ENCODE data around the gene NFIL3. TPM values are rescaled to one million over a fixed set of nuclear protein-coding genes. Genes with fewer than 3 reads are reported as not detected.

Gene NFIL3
- total RNA-seq, 1 experiment from 2014 or later = 9.3 TPM

DNA sequence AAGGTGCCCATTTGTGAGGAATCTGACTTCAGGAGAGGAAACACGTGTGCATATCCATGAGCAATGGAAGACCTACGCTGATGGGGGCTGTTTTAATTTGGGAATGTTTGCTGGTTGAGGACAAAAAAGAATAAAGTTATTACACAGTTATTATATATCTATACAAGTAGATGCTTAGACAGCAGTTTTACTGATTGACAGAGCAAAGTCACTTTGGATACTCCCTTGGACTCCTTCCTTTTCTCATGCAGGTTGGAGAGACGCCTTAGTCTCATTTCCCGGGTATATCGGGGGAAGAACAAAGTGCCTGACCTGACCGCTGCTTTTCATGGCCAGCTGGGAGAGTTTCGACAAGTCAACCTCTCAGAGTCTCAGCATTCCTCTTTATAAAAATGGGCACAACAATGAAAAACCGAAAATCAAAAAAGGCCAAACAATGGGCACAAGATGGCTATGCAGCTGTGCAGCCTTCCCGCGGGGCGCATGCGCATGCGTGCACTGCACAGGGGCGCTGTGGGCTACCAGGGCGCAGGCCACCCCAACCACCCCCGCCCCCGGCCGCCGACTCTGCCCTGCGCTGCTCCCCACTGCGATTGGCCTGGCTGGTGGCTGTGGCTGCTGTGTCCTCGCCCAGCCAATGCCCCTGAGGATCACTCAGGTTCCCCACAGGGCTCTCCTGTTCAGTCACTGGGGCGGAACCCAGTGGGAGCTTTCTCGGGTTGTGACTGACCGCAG lies 18.1 kb downstream of the NFIL3 start:
- H3K9me3 ChIP-seq (ENCODE audit: insufficient read depth, low read depth) = no peaks in the 10 kb centered on the region
- peaks cover 12% of the 10 kb centered on the region for H3K4me1 ChIP-seq (replicated peaks; ENCODE audit: insufficient read depth)
- TF ChIP-seq, protein P1, sequence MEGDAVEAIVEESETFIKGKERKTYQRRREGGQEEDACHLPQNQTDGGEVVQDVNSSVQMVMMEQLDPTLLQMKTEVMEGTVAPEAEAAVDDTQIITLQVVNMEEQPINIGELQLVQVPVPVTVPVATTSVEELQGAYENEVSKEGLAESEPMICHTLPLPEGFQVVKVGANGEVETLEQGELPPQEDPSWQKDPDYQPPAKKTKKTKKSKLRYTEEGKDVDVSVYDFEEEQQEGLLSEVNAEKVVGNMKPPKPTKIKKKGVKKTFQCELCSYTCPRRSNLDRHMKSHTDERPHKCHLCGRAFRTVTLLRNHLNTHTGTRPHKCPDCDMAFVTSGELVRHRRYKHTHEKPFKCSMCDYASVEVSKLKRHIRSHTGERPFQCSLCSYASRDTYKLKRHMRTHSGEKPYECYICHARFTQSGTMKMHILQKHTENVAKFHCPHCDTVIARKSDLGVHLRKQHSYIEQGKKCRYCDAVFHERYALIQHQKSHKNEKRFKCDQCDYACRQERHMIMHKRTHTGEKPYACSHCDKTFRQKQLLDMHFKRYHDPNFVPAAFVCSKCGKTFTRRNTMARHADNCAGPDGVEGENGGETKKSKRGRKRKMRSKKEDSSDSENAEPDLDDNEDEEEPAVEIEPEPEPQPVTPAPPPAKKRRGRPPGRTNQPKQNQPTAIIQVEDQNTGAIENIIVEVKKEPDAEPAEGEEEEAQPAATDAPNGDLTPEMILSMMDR (conservative IDR thresholded peaks at IDR 0.05) = no peak
- no peak for TF ChIP-seq EZH2 (IDR thresholded peaks at IDR 0.05; ENCODE audit: low read depth)
- CTCF ChIA-PET = no interaction called here
- H3K27ac ChIP-seq = no peak overlapping the region
- 0 out of 2 replicates have a peak, but pooled peaks cover 8% of the 10 kb centered on the region for H3F3A ChIP-seq (ENCODE audit: insufficient read depth, low read depth)
- no TSS peak for BruUV-seq (replicated peaks)
- no peak overlapping the region for H3K4me3 ChIP-seq
- POLR2A ChIA-PET (ENCODE audit: unreplicated experiment) = interaction anchor here (0.6 kb wide), 1 partner anchor 283 kb away, joined by 4 read pairs; no protein-coding TSS in a partner anchor
- H3K4me2 ChIP-seq = no peak overlapping the region
- H2AFZ ChIP-seq = no peak overlapping the region
- DNase-seq = no peak
- H4K20me1 ChIP-seq (ENCODE audit: insufficient read depth) = peaks cover 6% of the 10 kb centered on the region
- H3K36me3 ChIP-seq (ENCODE audit: low read depth) = peaks cover 13% of the 10 kb centered on the region
- intact Hi-C loops (cut with micrococcal nuclease; ENCODE audit: unreplicated experiment) = no loop called here
- peaks cover 8% of the 10 kb centered on the region for H3K79me2 ChIP-seq (ENCODE audit: low read depth)
- no peaks in the 10 kb centered on the region for H3K27me3 ChIP-seq (ENCODE audit: insufficient read depth, low read depth)
- H3K9me2 ChIP-seq (ENCODE audit: insufficient read depth) = no peaks in the 10 kb centered on the region

DNA sequence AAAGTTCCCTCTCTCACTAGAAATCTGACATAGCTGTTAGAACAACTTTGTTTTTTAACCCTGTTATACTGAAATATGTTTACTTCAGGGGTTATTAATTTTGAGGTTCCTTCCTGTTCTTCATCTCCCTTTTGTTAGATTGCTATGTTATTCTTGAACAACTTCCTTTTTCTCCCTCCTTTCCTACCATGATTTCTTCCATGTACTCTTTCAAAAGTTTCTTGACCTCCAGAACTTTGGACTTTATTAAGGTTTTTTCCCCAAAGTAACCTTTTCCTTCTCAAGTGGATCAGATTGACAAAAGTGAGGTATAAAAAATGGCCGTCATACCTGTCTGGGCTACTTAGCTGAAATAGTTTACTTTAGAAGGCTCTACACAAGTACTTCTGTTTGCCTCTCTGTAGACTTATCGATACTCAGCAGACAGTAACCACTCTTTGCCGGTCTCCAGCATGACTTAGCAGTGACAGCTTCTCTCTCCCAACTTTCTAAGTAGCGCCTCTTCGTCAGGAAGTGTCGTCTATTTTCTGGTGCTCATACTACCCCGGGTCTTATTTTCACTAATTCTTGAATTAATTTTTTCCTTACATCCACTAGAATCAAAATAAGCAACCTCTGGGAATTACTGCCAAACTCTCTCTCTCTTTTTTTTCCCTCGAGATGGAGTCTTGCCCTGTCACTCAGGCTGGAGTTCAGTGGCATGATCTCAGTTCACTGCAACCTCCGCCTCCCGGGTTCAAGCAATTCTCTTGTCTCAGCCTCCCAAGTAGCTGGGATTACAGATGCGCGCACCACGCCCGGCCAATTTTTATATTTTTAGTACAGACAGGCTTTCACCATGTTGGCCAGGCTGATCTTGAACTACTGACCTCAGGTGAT lies 19.7 kb downstream of the NFIL3 start:
- no peak overlapping the region for H3K27ac ChIP-seq
- TF ChIP-seq, protein P1 (conservative IDR thresholded peaks at IDR 0.05) = no peak
- TF ChIP-seq EZH2 (IDR thresholded peaks at IDR 0.05; ENCODE audit: low read depth) = no peak
- peaks cover under 1% of the 10 kb centered on the region; the same call in 1 of the 2 replicates for H3K79me2 ChIP-seq (ENCODE audit: low read depth)
- peaks cover under 1% of the 10 kb centered on the region; the same call in 1 of the 2 replicates for H3K36me3 ChIP-seq (ENCODE audit: low read depth)
- no peak overlapping the region for H3K4me2 ChIP-seq
- no peak for DNase-seq
- H4K20me1 ChIP-seq (ENCODE audit: insufficient read depth) = peaks cover under 1% of the 10 kb centered on the region; the same call in 1 of the 2 replicates
- ChIA-PET CTCF (no interaction called here), POLR2A (ENCODE audit: unreplicated experiment) (interaction anchor here (0.6 kb wide), 1 partner anchor 437 kb away, joined by 3 read pairs; no protein-coding TSS in a partner anchor)
- BruUV-seq (replicated peaks) = no TSS peak
- H3K9me3 ChIP-seq (ENCODE audit: insufficient read depth, low read depth) = no peaks in the 10 kb centered on the region
- no peaks in the 10 kb centered on the region for H3K27me3 ChIP-seq (ENCODE audit: insufficient read depth, low read depth)
- intact Hi-C loops (cut with micrococcal nuclease; ENCODE audit: unreplicated experiment) = no loop called here
- no peaks in the 10 kb centered on the region for H3K9me2 ChIP-seq (ENCODE audit: insufficient read depth)
- peaks cover 11% of the 10 kb centered on the region; the same call in 1 of the 2 replicates for H3K4me1 ChIP-seq (replicated peaks; ENCODE audit: insufficient read depth)
- H3K4me3 ChIP-seq = no peak overlapping the region
- H3F3A ChIP-seq (ENCODE audit: insufficient read depth, low read depth) = 0 out of 2 replicates have a peak, but pooled peaks cover 8% of the 10 kb centered on the region
- no peak overlapping the region for H2AFZ ChIP-seq

DNA sequence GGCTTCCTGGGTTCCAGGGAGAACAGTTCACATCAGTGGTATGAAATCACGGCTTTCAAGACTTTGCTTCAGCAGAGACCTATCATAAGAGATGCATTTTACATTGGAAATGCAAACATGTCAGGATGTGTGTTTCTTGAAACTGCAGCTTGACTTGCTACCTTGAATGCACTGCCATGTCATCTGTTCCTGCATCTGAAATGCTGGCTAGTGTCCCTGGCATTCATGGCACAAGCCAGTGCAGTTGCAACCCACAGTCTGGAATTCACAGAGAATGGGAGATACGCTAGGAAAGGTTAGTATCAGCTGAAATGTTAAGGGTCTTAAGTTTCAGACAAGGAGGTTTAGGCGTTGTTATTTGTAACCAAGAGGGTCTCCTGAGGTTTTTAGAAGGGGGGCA lies 24.7 kb downstream of the NFIL3 start:
- Histone ChIP-seq H3K9me2 (ENCODE audit: insufficient read depth) (no peaks in the 10 kb centered on the region), H3F3A (ENCODE audit: insufficient read depth, low read depth) (peaks cover 18% of the 10 kb centered on the region), H4K20me1 (ENCODE audit: insufficient read depth) (no peaks in the 10 kb centered on the region), H3K79me2 (ENCODE audit: low read depth) (no peaks in the 10 kb centered on the region), H3K36me3 (ENCODE audit: low read depth) (no peaks in the 10 kb centered on the region), H3K4me1 (replicated peaks; ENCODE audit: insufficient read depth) (peaks cover 19% of the 10 kb centered on the region), H3K27ac (no peak overlapping the region), H2AFZ (no peak overlapping the region), H3K9me3 (ENCODE audit: insufficient read depth, low read depth) (no peaks in the 10 kb centered on the region), H3K4me3 (no peak overlapping the region), H3K4me2 (no peak overlapping the region), H3K27me3 (ENCODE audit: insufficient read depth, low read depth) (no peaks in the 10 kb centered on the region)
- POLR2A ChIA-PET (ENCODE audit: unreplicated experiment) = no interaction called here
- CTCF ChIA-PET = no interaction called here
- intact Hi-C loops (cut with micrococcal nuclease; ENCODE audit: unreplicated experiment) = no loop called here
- TF ChIP-seq, protein P1 (conservative IDR thresholded peaks at IDR 0.05) = no peak
- TF ChIP-seq EZH2 (IDR thresholded peaks at IDR 0.05; ENCODE audit: low read depth) = no peak
- no peak for DNase-seq
- BruUV-seq (replicated peaks) = no TSS peak

Data from PC-9 (cell line).